NK-92 treated with Interleukin-12 subunit alpha and Interleukin-12 subunit beta, amount 100 ng/mL, for 24 hours (cell line): ENCODE measurements around the gene TAS1R3.
"Not testable (repeated sequence)": the region's sequence is repeated elsewhere in the genome, so short reads cannot be mapped to it uniquely, and the experiment has no call there.

ENCODE experiments used
- DNase-seq: peaks from one replicate; lab custom pipeline; 2025; lab: John Stamatoyannopoulos, UW

The TAS1R3 gene

GRCh38 chr1:1354271-1355247 is 23.5 kb downstream of the TAS1R3 start:
- DNase-seq: no peak

- no peak for DNase-seq
Observed at GRCh38 chr1:1355416-1355815, 24.3 kb downstream of the TAS1R3 start.

GRCh38 chr1:1356166-1356795 is 25.2 kb downstream of the TAS1R3 start:
- DNase-seq: no peak

GRCh38 chr1:1356796-1357401 is 25.8 kb downstream of the TAS1R3 start:
- no peak for DNase-seq

GRCh38 chr1:1357871-1358432 is 26.9 kb downstream of the TAS1R3 start:
- DNase-seq: no peak

GRCh38 chr1:1358433-1359271 is 27.6 kb downstream of the TAS1R3 start, which contains the start of gene MXRA8:
Gene MXRA8, minus strand, starts transcription at chr1:1358555. Its CDS starts 51 bp downstream, at chr1:1358504.
- no peak for DNase-seq

GRCh38 chr1:1359308-1359663 is 28.2 kb downstream of the TAS1R3 start:
- no peak for DNase-seq

- no peak for DNase-seq
Observed at GRCh38 chr1:1359664-1360468, 28.8 kb downstream of the TAS1R3 start.

GRCh38 chr1:1360506-1361169 is 29.6 kb downstream of the TAS1R3 start:
- DNase-seq: no peak

- no peak for DNase-seq
Observed at GRCh38 chr1:1361233-1361981, 30.3 kb downstream of the TAS1R3 start.

- no peak for DNase-seq
Observed at GRCh38 chr1:1361982-1362423, 30.9 kb downstream of the TAS1R3 start.

- no peak for DNase-seq
Observed at GRCh38 chr1:1364266-1364665, 33.2 kb downstream of the TAS1R3 start.

- DNase-seq: no peak
Observed at GRCh38 chr1:1365875-1366698, 35.0 kb downstream of the TAS1R3 start.

- DNase-seq: no peak
Observed at GRCh38 chr1:1366699-1367066, 35.6 kb downstream of the TAS1R3 start.

GRCh38 chr1:1367315-1367714 is 36.2 kb downstream of the TAS1R3 start:
- no peak for DNase-seq

GRCh38 chr1:1370094-1370493 is 39.0 kb downstream of the TAS1R3 start:
- not testable (repeated sequence) for DNase-seq

GRCh38 chr1:1370771-1371300 is 39.8 kb downstream of the TAS1R3 start:
- DNase-seq: no peak

GRCh38 chr1:1371364-1371745 is 40.3 kb downstream of the TAS1R3 start:
- no peak for DNase-seq
